T-helper 9 cell (primary cell): Measurements from ENCODE around the gene KRT14.
"Not testable (repeated sequence)": the region's sequence is repeated elsewhere in the genome, so short reads cannot be mapped to it uniquely, and the experiment has no call there.

Source experiments
- DNase-seq: peaks from one replicate; pipeline ENCODE4 v3.0.0-alpha.2; 2020

The KRT14 gene

GRCh38 chr17:41576740-41577139 is 10.0 kb downstream of the KRT14 start:
- not testable (repeated sequence) for DNase-seq

- no peak for DNase-seq
These were observed 11.4 kb downstream of the KRT14 start for GRCh38 chr17:41575336-41575735.

- no peak for DNase-seq
These were observed 14.9 kb downstream of the KRT14 start, which contains the start of gene KRT9 for GRCh38 chr17:41571561-41572434. Gene KRT9 (minus strand): TSS chr17:41572059. CDS start chr17:41571992, 67 bp downstream.

DNA sequence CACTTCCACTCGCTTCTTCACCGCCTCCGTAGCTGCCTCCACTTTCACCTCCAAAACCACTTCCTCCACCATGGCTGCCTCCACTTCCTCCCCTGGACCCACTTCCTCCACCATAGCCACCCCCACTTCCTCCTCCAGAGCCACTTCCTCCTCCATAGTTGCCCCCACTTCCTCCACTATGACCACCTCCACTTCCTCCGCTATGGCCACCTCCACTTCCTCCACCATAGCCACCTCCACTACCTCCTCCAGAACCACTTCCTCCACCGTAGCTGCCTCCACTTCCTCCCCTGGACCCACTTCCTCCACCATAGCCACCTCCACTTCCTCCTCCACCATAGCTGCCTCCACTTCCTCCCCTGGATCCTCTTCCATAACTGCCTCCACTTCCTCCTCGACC is 19.4 kb downstream of the KRT14 start:
- DNase-seq, result no peak

DNA sequence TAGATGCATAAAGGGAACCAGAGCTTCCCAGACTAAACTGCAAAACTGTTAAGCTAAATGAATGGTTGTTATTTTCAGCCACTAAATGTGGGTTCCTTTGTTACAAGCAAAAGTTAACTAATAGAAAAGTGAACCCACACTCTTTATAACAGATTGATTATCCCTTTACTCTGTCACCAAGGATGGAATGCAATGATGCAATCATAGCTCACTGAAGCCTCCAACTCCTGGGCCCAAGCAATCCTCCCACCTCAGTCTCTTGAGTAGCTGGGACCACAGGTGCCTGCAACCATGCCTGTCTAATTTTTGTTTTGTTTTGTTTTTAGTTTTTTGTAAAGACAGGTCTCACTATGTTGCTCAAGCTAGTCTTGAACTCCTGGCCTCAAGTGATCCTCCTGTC is 21.4 kb downstream of the KRT14 start:
- DNase-seq, result no peak

- no peak for DNase-seq
These were observed 23.0 kb downstream of the KRT14 start for GRCh38 chr17:41563607-41564170.

DNA sequence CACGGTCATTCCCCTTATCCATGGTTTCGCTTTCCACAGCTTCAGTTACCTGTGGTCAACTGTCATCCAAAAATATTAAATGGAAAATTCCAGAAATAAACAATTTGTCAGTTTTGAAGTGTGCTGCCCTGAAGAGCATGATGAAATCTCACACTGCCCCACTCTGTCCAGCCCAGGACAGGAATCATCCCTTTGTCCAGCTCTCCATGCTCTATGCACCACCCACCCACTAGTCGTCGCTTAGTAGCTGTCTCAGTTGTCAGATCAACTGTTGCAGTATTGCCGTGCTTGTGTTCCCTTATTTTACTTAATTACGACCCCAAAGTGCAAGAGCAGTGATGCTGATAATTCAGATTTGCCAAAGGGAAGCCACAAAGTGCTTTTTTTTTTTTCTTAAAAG is 25.1 kb downstream of the KRT14 start:
- DNase-seq, result no peak

DNA sequence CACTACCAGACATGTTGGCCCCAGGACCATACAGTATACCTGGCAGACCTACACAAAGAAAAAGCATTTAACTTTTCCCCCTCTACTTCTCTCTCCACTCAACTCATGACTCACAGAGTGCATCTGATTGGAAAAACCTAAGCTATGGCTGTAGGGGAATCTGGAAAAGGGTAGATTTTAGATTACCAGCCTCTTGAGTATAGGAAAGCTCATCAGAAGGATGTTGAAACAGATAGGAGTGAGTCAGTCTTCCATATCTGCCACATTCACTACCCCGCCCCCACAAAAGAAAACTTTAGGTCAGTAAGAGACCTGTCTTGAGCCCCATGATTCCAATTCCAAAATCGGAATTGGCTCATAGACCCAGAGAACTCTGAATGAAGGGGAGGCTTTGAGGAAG is 27.1 kb downstream of the KRT14 start:
- DNase-seq, result no peak

- no peak for DNase-seq
These were observed 29.8 kb downstream of the KRT14 start for GRCh38 chr17:41556931-41557330.

- no peak for DNase-seq
These were observed 30.4 kb downstream of the KRT14 start for GRCh38 chr17:41556306-41556705.

- no peak for DNase-seq
These were observed 31.4 kb downstream of the KRT14 start for GRCh38 chr17:41555105-41555887.

- DNase-seq, result no peak
These were observed 32.6 kb downstream of the KRT14 start for GRCh38 chr17:41553987-41554680.

DNA sequence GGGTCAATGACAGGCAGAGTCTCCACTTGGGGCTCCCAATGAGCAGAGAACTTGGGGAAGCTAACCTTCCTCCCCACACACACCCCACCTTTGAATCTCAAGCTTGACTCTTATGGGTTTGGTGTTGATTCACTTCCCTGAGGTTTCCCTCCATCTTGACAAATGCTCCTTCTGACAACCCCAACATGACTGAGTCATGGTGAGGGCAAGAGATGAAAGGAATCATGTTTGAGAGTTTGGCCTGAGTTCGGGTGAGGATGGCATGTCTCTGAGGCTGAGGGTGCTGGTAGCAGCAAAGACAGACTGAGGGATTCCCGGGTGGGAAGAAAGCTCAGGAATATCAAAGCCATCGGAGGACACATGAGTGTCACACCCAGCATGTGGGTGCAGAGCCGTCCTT is 33.5 kb downstream of the KRT14 start:
- DNase-seq, result no peak

DNA sequence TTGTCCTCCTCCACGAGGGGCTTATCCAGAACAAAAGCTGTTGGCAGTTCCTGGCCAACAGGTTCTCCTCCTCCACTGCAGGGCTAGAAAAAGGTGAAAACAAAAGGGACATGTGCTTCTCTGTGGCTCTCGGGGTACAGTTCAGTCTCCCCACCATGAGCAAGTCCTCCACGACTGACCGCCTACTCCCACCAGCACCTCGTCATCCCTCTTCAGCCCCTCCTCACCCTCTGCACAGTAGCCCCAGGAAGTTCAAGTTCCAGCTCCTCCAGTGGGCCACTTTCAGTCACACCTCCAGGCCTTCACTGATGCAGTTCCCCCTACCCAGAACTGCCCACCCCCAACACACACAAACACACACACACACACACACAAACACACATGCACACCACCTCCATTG is 34.2 kb downstream of the KRT14 start:
- DNase-seq, result no peak

DNA sequence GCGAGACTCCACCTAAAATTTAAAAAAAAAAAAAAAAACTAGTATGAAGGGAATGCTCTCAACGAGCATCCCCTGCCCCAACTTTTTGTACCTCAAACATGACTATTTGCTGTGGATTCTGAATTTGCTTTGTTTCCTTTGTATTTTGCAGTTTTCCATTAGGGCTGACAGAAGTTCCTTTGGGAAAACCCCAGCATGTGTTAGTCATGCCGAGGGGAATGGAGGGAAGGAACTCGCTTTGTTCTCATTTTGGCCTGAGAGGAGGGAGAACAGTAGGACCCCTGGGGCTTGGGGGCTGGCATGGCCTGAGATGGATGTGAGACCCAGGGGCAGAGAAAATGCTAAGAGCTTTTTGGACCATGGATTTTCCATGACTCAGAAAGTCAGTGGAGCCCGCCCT is 35.3 kb downstream of the KRT14 start:
- DNase-seq, result no peak

GRCh38 chr17:41549596-41550039 is 37.1 kb downstream of the KRT14 start:
- DNase-seq, result no peak

DNA sequence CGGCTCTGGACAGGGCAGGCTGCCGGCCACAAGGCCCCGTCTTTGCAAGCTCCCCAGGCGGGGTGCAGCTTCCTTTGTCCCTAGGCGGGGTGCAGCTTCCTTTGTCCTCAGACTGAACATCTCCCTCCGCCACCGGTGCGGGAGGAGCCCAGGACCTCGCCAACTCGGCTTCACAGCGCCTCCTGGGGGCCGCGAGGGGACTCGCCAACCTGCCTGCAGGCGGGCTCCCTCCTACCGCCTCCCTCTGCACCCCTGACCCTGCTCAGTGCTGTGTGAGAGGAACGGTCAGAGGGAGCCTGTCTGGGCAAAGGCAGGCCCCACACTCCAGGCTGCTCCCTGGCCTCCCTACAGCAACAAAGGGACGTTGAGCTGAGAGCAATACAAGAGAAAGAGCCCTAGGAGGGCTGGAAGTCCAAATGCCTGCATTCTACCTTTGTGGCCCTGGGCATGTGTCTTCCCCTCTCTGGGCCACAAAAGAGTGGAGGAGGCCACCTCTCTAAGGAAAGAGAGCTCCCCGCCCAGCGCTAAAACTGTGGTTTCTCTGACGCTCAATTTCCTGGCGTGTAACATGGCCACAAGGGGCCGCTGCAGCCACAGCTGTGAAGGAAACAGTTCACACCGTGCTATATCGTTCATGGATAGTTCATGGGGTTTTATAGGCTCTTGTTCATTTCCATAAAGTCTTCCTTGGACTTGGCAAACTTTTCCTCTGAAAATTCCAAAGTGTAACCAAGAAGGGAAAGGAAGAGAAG is 37.7 kb downstream of the KRT14 start:
- DNase-seq, result peak; percentile 82

- no peak for DNase-seq
These were observed 38.5 kb downstream of the KRT14 start for GRCh38 chr17:41547921-41548843.

GRCh38 chr17:41547378-41547841 is 39.3 kb downstream of the KRT14 start:
- DNase-seq, result no peak

DNA sequence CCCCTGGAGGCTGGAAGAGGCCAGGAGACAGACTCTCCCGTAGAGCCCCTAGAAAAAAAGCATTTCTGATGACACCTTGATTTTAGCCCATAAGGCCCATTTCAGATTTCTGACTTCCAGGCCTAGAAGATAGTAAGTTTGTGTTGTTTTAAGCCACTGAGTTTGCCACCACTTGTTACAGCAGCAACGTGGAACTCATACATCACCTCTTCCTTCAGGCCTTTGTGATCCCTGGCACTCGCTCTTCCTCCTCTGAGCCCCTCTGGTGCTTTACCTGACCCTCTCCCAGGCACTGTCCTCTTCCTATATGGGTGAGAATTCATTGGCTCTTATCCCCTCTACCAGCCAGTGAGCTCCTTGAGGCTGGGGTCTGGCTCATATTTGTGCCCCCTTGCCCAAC is 39.9 kb downstream of the KRT14 start:
- no peak for DNase-seq
